WTC11 (cell line): Measurements from ENCODE around the gene CNOT1. TPM values are rescaled to one million over a fixed set of nuclear protein-coding genes. Genes with fewer than 3 reads are reported as not detected.

Source experiments
- ATAC-seq: fragments of 200-7000 bp; cut with Tn5 transposase; 2 replicates; pipeline ENCODE4 v1.10.0; 2021; ENCODE audit warnings: mild to moderate bottlenecking, moderate library complexity
- CTCF ChIA-PET: fragments of 300-600 bp; sonication (Branson Sonifier 250); formaldehyde crosslinking; loops from one replicate; lab custom pipeline; 2021; ENCODE audit warnings: antibody characterized with exemption; lab: Charles Lee
- POLR2A ChIA-PET: fragments of 350-600 bp; sonication (Branson Sonifier 250); formaldehyde crosslinking; loops from one replicate; lab custom pipeline; 2021; ENCODE audit warnings: antibody characterized with exemption; lab: Charles Lee
- DNase-seq: peaks from one replicate; pipeline ENCODE4 v3.0.0; 2021; ENCODE audit warnings: low spot score
- H3K27ac Mint-ChIP-seq: 2 replicates; pipeline ENCODE4 v1.8.0; 2021; ENCODE audit warnings: mixed read lengths
- H3K27me3 Mint-ChIP-seq: 2 replicates; pipeline ENCODE4 v1.8.0; 2021; ENCODE audit warnings: low read depth, mild to moderate bottlenecking, moderate library complexity, mixed read lengths
- H3K36me3 Mint-ChIP-seq: 2 replicates; pipeline ENCODE4 v1.8.0; 2021; ENCODE audit warnings: mixed read lengths
- H3K4me1 Mint-ChIP-seq: 2 replicates; pipeline ENCODE4 v1.8.0; 2022; ENCODE audit warnings: mixed read lengths
- H3K4me3 Mint-ChIP-seq: 2 replicates; pipeline ENCODE4 v1.8.0; 2021; ENCODE audit warnings: mild to moderate bottlenecking, moderate library complexity, mixed read lengths
- H3K9me3 Mint-ChIP-seq: 2 replicates; pipeline ENCODE4 v1.8.0; 2021; ENCODE audit warnings: mixed read lengths
- E2F4 ChIP-seq: sonication (generic); formaldehyde crosslinking; IDR thresholded peaks from 2 replicates; pipeline ENCODE4 v1.8.1; 2022; ENCODE audit warnings: low read depth, mild to moderate bottlenecking, moderate library complexity, missing genetic modification reagents, borderline replicate concordance
- ELF4 ChIP-seq: sonication (generic); formaldehyde crosslinking; IDR thresholded peaks from 2 replicates; pipeline ENCODE4 v1.8.1; 2022; ENCODE audit warnings: low read depth, mild to moderate bottlenecking, moderate library complexity, missing genetic modification reagents
- ETV6 ChIP-seq: sonication (generic); formaldehyde crosslinking; IDR thresholded peaks from 2 replicates; pipeline ENCODE4 v1.8.1; 2022; ENCODE audit warnings: mild to moderate bottlenecking, missing genetic modification reagents
- FOXK1 ChIP-seq: sonication (generic); formaldehyde crosslinking; IDR thresholded peaks from 2 replicates; pipeline ENCODE4 v1.8.0; 2022; ENCODE audit warnings: mild to moderate bottlenecking, moderate library complexity, missing genetic modification reagents
- HMGXB4 ChIP-seq: sonication (generic); formaldehyde crosslinking; IDR thresholded peaks from 2 replicates; pipeline ENCODE4 v1.8.1; 2023; ENCODE audit warnings: mild to moderate bottlenecking, moderate library complexity, missing genetic modification reagents
- IRF2 ChIP-seq: sonication (generic); formaldehyde crosslinking; IDR thresholded peaks from 2 replicates; pipeline ENCODE4 v1.8.0; 2022; ENCODE audit warnings: low read depth, missing genetic modification reagents, borderline replicate concordance
- NFATC4 ChIP-seq: fragments of 250-450 bp; sonication (Bioruptor Pico); IDR thresholded peaks from 2 replicates; pipeline ENCODE4 v1.9.0; 2021; ENCODE audit warnings: mild to moderate bottlenecking
- NR1H2 ChIP-seq: sonication (generic); formaldehyde crosslinking; IDR thresholded peaks from 2 replicates; pipeline ENCODE4 v1.9.0; 2021; ENCODE audit warnings: mild to moderate bottlenecking, moderate library complexity, missing genetic modification reagents
- PRRX2 ChIP-seq: fragments of 250-450 bp; sonication (Bioruptor Pico); IDR thresholded peaks from 2 replicates; pipeline ENCODE4 v1.8.0; 2021; ENCODE audit warnings: mild to moderate bottlenecking
- TEAD4 ChIP-seq: sonication (generic); formaldehyde crosslinking; IDR thresholded peaks from 2 replicates; pipeline ENCODE4 v1.8.0; 2022; ENCODE audit warnings: mild to moderate bottlenecking, missing genetic modification reagents
- ZBTB43 ChIP-seq: sonication (generic); formaldehyde crosslinking; IDR thresholded peaks from 2 replicates; pipeline ENCODE4 v1.8.1; 2023; ENCODE audit warnings: mild to moderate bottlenecking, missing genetic modification reagents
- ZNF232 ChIP-seq: sonication (generic); formaldehyde crosslinking; IDR thresholded peaks from 2 replicates; pipeline ENCODE4 v1.8.0; 2022; ENCODE audit warnings: mild to moderate bottlenecking, missing genetic modification reagents
- ZNF396 ChIP-seq: fragments of 250-450 bp; sonication (Bioruptor Pico); IDR thresholded peaks from 2 replicates; pipeline ENCODE4 v1.8.0; 2021; ENCODE audit warnings: mild to moderate bottlenecking, moderate library complexity, borderline replicate concordance
- ZNF416 ChIP-seq: fragments of 250-450 bp; sonication (Bioruptor Pico); IDR thresholded peaks from 2 replicates; pipeline ENCODE4 v1.9.0; 2021; ENCODE audit warnings: mild to moderate bottlenecking, inconsistent platforms
- ZNF671 ChIP-seq: fragments of 250-450 bp; sonication (Bioruptor Pico); IDR thresholded peaks from 2 replicates; pipeline ENCODE4 v1.8.0; 2021; ENCODE audit warnings: mild to moderate bottlenecking
- total RNA-seq: library from RNA; stranded (reverse); gene quantifications from 3 replicates; pipeline ENCODE4 v1.2.3, GENCODE V29; 2021
- TF ChIP-seq, protein P1 (sequence below): sonication (generic); formaldehyde crosslinking; IDR thresholded peaks from 2 replicates; pipeline ENCODE4 v1.8.1; 2023; ENCODE audit warnings: mild to moderate bottlenecking, missing genetic modification reagents, borderline replicate concordance
- TF ChIP-seq, protein P2 (sequence below): sonication (generic); formaldehyde crosslinking; IDR thresholded peaks from 2 replicates; pipeline ENCODE4 v1.8.1; 2023; ENCODE audit warnings: mild to moderate bottlenecking, missing genetic modification reagents, moderate library complexity

The CNOT1 gene
- total RNA-seq, 1 experiment from 2014 or later = 314 TPM

- Mint-ChIP-seq H3K27me3 (peaks cover 3% of the 10 kb centered on the region; the same call in 1 of the 2 replicates), H3K4me1 (no peaks in the 10 kb centered on the region), H3K4me3 (no peak overlapping the region), H3K9me3 (no peaks in the 10 kb centered on the region), H3K36me3 (no peaks in the 10 kb centered on the region), H3K27ac (no peak overlapping the region)
- no peak for ATAC-seq
- CTCF ChIA-PET = interaction anchor here (0.6 to 1.3 kb wide), 4 partner anchors 9 to 117 kb away, joined by 3 to 6 read pairs (median 4); no protein-coding TSS in a partner anchor
- no peak for TF ChIP-seq TEAD4 (CRISPR knock-in tag)
- TF ChIP-seq, protein P1, sequence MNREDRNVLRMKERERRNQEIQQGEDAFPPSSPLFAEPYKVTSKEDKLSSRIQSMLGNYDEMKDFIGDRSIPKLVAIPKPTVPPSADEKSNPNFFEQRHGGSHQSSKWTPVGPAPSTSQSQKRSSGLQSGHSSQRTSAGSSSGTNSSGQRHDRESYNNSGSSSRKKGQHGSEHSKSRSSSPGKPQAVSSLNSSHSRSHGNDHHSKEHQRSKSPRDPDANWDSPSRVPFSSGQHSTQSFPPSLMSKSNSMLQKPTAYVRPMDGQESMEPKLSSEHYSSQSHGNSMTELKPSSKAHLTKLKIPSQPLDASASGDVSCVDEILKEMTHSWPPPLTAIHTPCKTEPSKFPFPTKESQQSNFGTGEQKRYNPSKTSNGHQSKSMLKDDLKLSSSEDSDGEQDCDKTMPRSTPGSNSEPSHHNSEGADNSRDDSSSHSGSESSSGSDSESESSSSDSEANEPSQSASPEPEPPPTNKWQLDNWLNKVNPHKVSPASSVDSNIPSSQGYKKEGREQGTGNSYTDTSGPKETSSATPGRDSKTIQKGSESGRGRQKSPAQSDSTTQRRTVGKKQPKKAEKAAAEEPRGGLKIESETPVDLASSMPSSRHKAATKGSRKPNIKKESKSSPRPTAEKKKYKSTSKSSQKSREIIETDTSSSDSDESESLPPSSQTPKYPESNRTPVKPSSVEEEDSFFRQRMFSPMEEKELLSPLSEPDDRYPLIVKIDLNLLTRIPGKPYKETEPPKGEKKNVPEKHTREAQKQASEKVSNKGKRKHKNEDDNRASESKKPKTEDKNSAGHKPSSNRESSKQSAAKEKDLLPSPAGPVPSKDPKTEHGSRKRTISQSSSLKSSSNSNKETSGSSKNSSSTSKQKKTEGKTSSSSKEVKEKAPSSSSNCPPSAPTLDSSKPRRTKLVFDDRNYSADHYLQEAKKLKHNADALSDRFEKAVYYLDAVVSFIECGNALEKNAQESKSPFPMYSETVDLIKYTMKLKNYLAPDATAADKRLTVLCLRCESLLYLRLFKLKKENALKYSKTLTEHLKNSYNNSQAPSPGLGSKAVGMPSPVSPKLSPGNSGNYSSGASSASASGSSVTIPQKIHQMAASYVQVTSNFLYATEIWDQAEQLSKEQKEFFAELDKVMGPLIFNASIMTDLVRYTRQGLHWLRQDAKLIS (CRISPR knock-in tag) = no peak
- no peak for TF ChIP-seq HMGXB4
- no peak for TF ChIP-seq ZNF416 (CRISPR knock-in tag)
- no peak for TF ChIP-seq ELF4 (CRISPR knock-in tag)
- no peak for TF ChIP-seq ZNF232 (CRISPR knock-in tag)
- no peak for TF ChIP-seq FOXK1 (CRISPR knock-in tag)
- no peak for TF ChIP-seq PRRX2 (CRISPR knock-in tag)
- TF ChIP-seq ZNF671 (CRISPR knock-in tag) = no peak
- TF ChIP-seq NFATC4 (CRISPR knock-in tag) = no peak
- TF ChIP-seq, protein P2, sequence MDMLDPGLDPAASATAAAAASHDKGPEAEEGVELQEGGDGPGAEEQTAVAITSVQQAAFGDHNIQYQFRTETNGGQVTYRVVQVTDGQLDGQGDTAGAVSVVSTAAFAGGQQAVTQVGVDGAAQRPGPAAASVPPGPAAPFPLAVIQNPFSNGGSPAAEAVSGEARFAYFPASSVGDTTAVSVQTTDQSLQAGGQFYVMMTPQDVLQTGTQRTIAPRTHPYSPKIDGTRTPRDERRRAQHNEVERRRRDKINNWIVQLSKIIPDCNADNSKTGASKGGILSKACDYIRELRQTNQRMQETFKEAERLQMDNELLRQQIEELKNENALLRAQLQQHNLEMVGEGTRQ (CRISPR knock-in tag) = no peak
- TF ChIP-seq ETV6 = no peak
- no peak for TF ChIP-seq E2F4 (CRISPR knock-in tag)
- no peak for TF ChIP-seq ZNF396 (CRISPR knock-in tag)
- no peak for TF ChIP-seq ZBTB43 (CRISPR knock-in tag)
- no peak for TF ChIP-seq NR1H2
- no peak for TF ChIP-seq IRF2
- DNase-seq = no peak
- POLR2A ChIA-PET = interaction anchor here (0.5 to 0.6 kb wide), 2 partner anchors 19 to 28 kb away, joined by 3 read pairs; no protein-coding TSS in a partner anchor
These were observed 9.6 kb upstream of the CNOT1 start for GRCh38 chr16:58639230-58639629.
